ENCODE measurements around the gene IQCM. TPM values are rescaled to one million over a fixed set of nuclear protein-coding genes. Genes with fewer than 3 reads are reported as not detected.

Gene IQCM
- total RNA-seq, 1 experiment from 2014 or later = not detected

DNA sequence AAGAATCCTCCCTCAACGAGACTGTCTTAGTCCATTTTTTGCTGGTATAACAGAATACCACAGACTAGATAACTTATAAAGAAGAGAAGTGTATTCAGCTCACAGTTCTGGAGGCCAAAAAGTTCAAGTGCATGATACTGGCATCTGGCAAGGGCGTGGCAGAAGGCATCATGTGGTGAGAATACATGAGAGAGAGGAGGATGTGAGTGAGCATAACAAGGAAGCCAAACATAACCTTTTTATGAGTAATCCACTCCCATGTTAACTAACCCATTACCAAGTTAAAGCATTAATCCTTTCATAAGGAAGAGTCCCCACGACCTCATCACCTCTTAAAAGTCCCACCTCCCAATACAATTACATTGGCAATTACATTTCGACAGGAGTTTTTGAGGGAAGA, 504.6 kb downstream of the IQCM start:
- no peak overlapping the region for H3K27ac ChIP-seq (ENCODE audit: low read length)
- H3K4me1 ChIP-seq (ENCODE audit: control insufficient read depth, insufficient read depth, low read length) = no peaks in the 10 kb centered on the region
- in situ Hi-C loops (cut with HindIII; ENCODE audit: low pct_unique_long_range_greater_than_20kb, low sequenced_read_pairs) = no loop called here
- DNase-seq (ENCODE audit: low read depth, low spot score) = no peak
- CTCF ChIA-PET = no interaction called here
- TF ChIP-seq SIN3A (IDR thresholded peaks at IDR 0.05; ENCODE audit: borderline replicate concordance, insufficient read depth, low read depth, low read length) (no peak), TCF7L2 (IDR thresholded peaks at IDR 0.05; ENCODE audit: low read depth, low read length) (no peak), CTCF (IDR thresholded peaks at IDR 0.05) (no peak)
- POLR2A ChIA-PET = no interaction called here
- no peak for ATAC-seq
- BruUV-seq (replicated peaks) = no TSS peak
- H3K27me3 ChIP-seq (ENCODE audit: control insufficient read depth, insufficient read depth, low read length) = no peaks in the 10 kb centered on the region
- H3K4me3 ChIP-seq (ENCODE audit: low read depth in 2 of 2, low read length in 2 of 2) = no peak overlapping the region
- no peaks in the 10 kb centered on the region for H3K9me3 ChIP-seq (ENCODE audit: control insufficient read depth, insufficient read depth, low read depth, low read length)
- H3K36me3 ChIP-seq (ENCODE audit: control insufficient read depth, insufficient read depth, low read length) = no peaks in the 10 kb centered on the region
- intact Hi-C loops (cut with micrococcal nuclease; ENCODE audit: unreplicated experiment) = no loop called here

DNA sequence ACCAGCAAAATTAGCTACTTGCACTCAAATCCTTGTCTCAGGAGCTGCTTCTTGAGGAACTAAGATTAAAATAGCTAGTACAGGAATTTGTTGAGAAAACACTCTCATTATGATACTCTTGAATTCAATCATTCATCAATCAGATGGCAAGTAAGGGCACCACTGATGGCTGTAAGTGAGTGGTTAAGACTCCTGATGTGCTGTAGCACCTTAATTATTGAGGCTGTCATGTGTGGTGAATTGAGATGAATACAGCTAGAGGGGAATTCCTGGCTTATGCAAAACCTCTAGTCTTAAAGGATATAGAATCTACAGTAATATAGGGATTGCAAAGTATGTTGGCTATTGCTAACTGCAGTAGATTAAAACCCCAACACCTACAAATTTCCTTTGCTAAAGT, 509.1 kb downstream of the IQCM start:
- in situ Hi-C loops (cut with HindIII; ENCODE audit: low pct_unique_long_range_greater_than_20kb, low sequenced_read_pairs) = no loop called here
- CTCF ChIA-PET = no interaction called here
- intact Hi-C loops (cut with micrococcal nuclease; ENCODE audit: unreplicated experiment) = no loop called here

More for the DNA sequence above, 509.1 kb downstream of the IQCM start:
- H3K27ac ChIP-seq (ENCODE audit: low read length) = no peak overlapping the region
- no peak for TF ChIP-seq POLR2AphosphoS5 (IDR thresholded peaks at IDR 0.05; ENCODE audit: low read depth, low read length)
- no peak for TF ChIP-seq TCF7L2 (IDR thresholded peaks at IDR 0.05; ENCODE audit: low read depth, low read length)
- no peak for TF ChIP-seq CTCF (IDR thresholded peaks at IDR 0.05)
- TF ChIP-seq SIN3A (IDR thresholded peaks at IDR 0.05; ENCODE audit: borderline replicate concordance, insufficient read depth, low read depth, low read length) = no peak
- TF ChIP-seq, protein P1, sequence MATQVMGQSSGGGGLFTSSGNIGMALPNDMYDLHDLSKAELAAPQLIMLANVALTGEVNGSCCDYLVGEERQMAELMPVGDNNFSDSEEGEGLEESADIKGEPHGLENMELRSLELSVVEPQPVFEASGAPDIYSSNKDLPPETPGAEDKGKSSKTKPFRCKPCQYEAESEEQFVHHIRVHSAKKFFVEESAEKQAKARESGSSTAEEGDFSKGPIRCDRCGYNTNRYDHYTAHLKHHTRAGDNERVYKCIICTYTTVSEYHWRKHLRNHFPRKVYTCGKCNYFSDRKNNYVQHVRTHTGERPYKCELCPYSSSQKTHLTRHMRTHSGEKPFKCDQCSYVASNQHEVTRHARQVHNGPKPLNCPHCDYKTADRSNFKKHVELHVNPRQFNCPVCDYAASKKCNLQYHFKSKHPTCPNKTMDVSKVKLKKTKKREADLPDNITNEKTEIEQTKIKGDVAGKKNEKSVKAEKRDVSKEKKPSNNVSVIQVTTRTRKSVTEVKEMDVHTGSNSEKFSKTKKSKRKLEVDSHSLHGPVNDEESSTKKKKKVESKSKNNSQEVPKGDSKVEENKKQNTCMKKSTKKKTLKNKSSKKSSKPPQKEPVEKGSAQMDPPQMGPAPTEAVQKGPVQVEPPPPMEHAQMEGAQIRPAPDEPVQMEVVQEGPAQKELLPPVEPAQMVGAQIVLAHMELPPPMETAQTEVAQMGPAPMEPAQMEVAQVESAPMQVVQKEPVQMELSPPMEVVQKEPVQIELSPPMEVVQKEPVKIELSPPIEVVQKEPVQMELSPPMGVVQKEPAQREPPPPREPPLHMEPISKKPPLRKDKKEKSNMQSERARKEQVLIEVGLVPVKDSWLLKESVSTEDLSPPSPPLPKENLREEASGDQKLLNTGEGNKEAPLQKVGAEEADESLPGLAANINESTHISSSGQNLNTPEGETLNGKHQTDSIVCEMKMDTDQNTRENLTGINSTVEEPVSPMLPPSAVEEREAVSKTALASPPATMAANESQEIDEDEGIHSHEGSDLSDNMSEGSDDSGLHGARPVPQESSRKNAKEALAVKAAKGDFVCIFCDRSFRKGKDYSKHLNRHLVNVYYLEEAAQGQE (IDR thresholded peaks at IDR 0.05; ENCODE audit: insufficient read depth in 1 of 2, low read depth in 2 of 2, low read length in 1 of 2) = no peak
- no peaks in the 10 kb centered on the region for H3K27me3 ChIP-seq (ENCODE audit: control insufficient read depth, insufficient read depth, low read length)
- ATAC-seq = no peak
- H3K4me1 ChIP-seq (ENCODE audit: control insufficient read depth, insufficient read depth, low read length) = no peaks in the 10 kb centered on the region
- BruUV-seq (replicated peaks) = no TSS peak
- no peak overlapping the region for H3K4me3 ChIP-seq (ENCODE audit: low read depth in 2 of 2, low read length in 2 of 2)
- H3K36me3 ChIP-seq (ENCODE audit: control insufficient read depth, insufficient read depth, low read length) = no peaks in the 10 kb centered on the region
- H3K9me3 ChIP-seq (ENCODE audit: control insufficient read depth, insufficient read depth, low read depth, low read length) = no peaks in the 10 kb centered on the region
- POLR2A ChIA-PET = no interaction called here
- DNase-seq (ENCODE audit: low read depth, low spot score) = no peak
